DOHH2 (cell line): ENCODE measurements around the gene EYA4.

Experiments
- CTCF ChIP-seq: fragments of 200-600 bp; sonication (generic); IDR thresholded peaks from one replicate; pipeline ENCODE4 v1.5.1; 2014; ENCODE audit warnings: antibody characterized with exemption, mild to moderate bottlenecking, low read depth, low read length; ENCODE audit not compliant: poor library complexity, severe bottlenecking
- EZH2phosphoT487 ChIP-seq: fragments of 200-600 bp; sonication (generic); IDR thresholded peaks from 2 replicates; pipeline ENCODE4 v1.6.1; 2017; ENCODE audit warnings: borderline replicate concordance, mild to moderate bottlenecking, antibody characterized with exemption, low read length, moderate library complexity, mixed read lengths

GRCh38 chr6:133377219-133377618, 136.1 kb downstream of the EYA4 start:
- no peak for TF ChIP-seq CTCF
- TF ChIP-seq EZH2phosphoT487, result no peak
